Measurements from ENCODE around the gene GLO1. TPM values are rescaled to one million over a fixed set of nuclear protein-coding genes. Genes with fewer than 3 reads are reported as not detected.

GLO1 gene
- total and polyA plus RNA-seq, 7 experiments from 2014 or later = 16.0 to 103 (median 24.3) TPM

DNA sequence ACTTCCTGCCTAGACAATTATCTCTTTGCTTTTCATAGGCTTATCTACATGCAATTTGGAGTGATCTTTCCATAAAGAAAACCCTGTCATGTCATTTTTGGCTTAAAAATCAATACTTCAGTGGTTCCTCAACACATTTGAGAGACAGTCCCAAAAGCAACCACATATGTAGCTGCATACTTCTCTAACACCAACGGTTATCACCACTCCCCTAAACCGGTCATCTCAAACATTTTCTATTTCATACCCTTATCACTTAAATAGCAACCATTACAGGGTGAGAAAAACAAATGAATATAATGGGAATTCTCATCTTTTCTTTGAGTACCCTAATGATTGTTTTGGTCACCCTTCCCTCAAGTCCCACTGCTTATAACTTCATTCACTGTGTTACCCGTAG lies 5.1 kb downstream of the GLO1 start:
- peaks cover 6 to 45% (median 13%) of the 10 kb centered on the region in 11 donors for H3K9me3 Mint-ChIP-seq
- CTCF ChIA-PET = no interaction called here
- POLR2A ChIA-PET = no interaction called here

DNA sequence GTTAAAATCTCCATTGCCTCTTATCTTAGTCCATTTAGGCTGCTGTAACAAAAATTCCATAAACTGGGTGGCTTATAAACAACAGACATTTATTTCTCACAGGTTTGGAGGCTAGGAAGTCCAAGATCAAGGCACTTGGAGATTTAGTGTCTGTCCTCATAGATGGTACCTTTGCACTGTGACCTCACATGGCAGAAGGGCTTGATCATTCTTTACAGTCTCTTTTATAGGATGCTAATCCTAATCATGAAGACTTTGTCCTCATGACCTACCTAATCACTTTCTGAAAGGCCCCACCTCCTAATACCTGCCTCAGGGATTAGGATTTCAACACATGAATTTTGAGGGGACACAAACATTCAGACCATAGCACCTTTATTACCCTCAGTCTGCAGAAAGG lies 6.6 kb downstream of the GLO1 start:
- DNase-seq = no peak
- Mint-ChIP-seq H3K4me1 (peaks cover 10 to 60% (median 28%) of the 10 kb centered on the region in 7 donors), H3K27me3 (no peaks in the 10 kb centered on the region), H3K27ac (no peak overlapping the region), H3K4me3 (no peak overlapping the region), H3K36me3 (peaks cover 9 to 49% (median 39%) of the 10 kb centered on the region in 5 donors), H3K9me3 (peaks cover 6 to 37% (median 12%) of the 10 kb centered on the region in 11 donors)
- no peak overlapping the region for H3K27ac ChIP-seq (ENCODE audit: low read depth, low read length)
- no peaks in the 10 kb centered on the region for H3K4me1 ChIP-seq (ENCODE audit: control insufficient read depth in 2 of 2, insufficient read depth in 2 of 2, low read length in 2 of 2)
- H3K27me3 ChIP-seq (ENCODE audit: control insufficient read depth in 2 of 2, insufficient read depth in 2 of 2, low read length in 2 of 2) = no peaks in the 10 kb centered on the region
- ChIA-PET POLR2A (no interaction called here), CTCF (no interaction called here)
- no peaks in the 10 kb centered on the region for H3K36me3 ChIP-seq (ENCODE audit: control insufficient read depth in 2 of 3, insufficient read depth in 3 of 3, low read length in 3 of 3)
- intact Hi-C loops (cut with micrococcal nuclease) = no loop called here
- peaks cover 0 to 8% (median 0%) of the 10 kb centered on the region in 3 experiments for H3K9me3 ChIP-seq (ENCODE audit: control insufficient read depth in 2 of 3, low read length in 3 of 3)
- H3K4me3 ChIP-seq (ENCODE audit: low read length) = no peak overlapping the region
- no peak for ATAC-seq

More for the DNA sequence above, 5.1 kb downstream of the GLO1 start:
- Histone ChIP-seq H3K36me3 (ENCODE audit: control insufficient read depth in 2 of 3, insufficient read depth in 3 of 3, low read length in 3 of 3) (no peaks in the 10 kb centered on the region), H3K4me3 (ENCODE audit: low read length) (no peak overlapping the region), H3K4me1 (ENCODE audit: control insufficient read depth in 2 of 2, insufficient read depth in 2 of 2, low read length in 2 of 2) (peaks cover 0 to 4% of the 10 kb centered on the region in 2 donors), H3K27me3 (ENCODE audit: control insufficient read depth in 2 of 2, insufficient read depth in 2 of 2, low read length in 2 of 2) (no peaks in the 10 kb centered on the region), H3K27ac (ENCODE audit: low read depth, low read length) (no peak overlapping the region), H3K9me3 (ENCODE audit: control insufficient read depth in 2 of 3, low read length in 3 of 3) (peaks cover 0 to 8% (median 0%) of the 10 kb centered on the region in 3 experiments)
- DNase-seq (no peak), ATAC-seq (no peak)
- Mint-ChIP-seq H3K4me1 (peaks cover 18 to 62% (median 34%) of the 10 kb centered on the region in 7 donors), H3K36me3 (peaks cover 9 to 59% (median 39%) of the 10 kb centered on the region in 5 donors), H3K4me3 (no peak overlapping the region), H3K27ac (peak overlapping the region in 2 of 9 donors; percentile 39 to 77), H3K27me3 (no peaks in the 10 kb centered on the region)
- intact Hi-C loops (cut with micrococcal nuclease) = no loop called here

DNA sequence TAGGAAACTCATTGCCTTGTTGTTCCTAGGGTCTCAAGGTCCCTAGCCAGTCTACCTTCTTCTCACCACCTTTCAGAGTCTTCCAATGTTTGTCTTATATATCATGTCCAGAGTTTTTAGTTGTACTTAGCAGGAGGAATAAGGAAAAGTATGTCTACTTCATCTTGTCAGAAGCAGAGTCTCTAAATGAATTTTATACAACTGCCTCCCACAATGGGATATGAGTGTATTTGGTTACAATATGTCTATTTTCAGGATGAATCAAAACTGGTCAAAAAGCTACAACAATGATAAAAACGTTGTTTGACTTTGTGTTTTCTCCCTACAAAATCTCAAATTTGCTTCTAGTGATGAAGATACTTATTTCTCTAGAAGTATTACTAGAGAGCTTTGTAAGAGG lies 7.0 kb downstream of the GLO1 start:
- CTCF ChIA-PET = no interaction called here
- peaks cover 9 to 46% (median 37%) of the 10 kb centered on the region in 5 donors for H3K36me3 Mint-ChIP-seq
- H3K27ac Mint-ChIP-seq = no peak overlapping the region
- Histone ChIP-seq H3K36me3 (ENCODE audit: control insufficient read depth in 2 of 3, insufficient read depth in 3 of 3, low read length in 3 of 3) (no peaks in the 10 kb centered on the region), H3K9me3 (ENCODE audit: control insufficient read depth in 2 of 3, low read length in 3 of 3) (peaks cover 0 to 8% (median 0%) of the 10 kb centered on the region in 3 experiments), H3K4me1 (ENCODE audit: control insufficient read depth in 2 of 2, insufficient read depth in 2 of 2, low read length in 2 of 2) (no peaks in the 10 kb centered on the region), H3K27ac (ENCODE audit: low read depth, low read length) (no peak overlapping the region), H3K27me3 (ENCODE audit: control insufficient read depth in 2 of 2, insufficient read depth in 2 of 2, low read length in 2 of 2) (no peaks in the 10 kb centered on the region), H3K4me3 (ENCODE audit: low read length) (no peak overlapping the region)
- peaks cover 6 to 33% (median 12%) of the 10 kb centered on the region in 11 donors for H3K9me3 Mint-ChIP-seq
- DNase-seq (no peak), ATAC-seq (no peak)
- no peaks in the 10 kb centered on the region for H3K27me3 Mint-ChIP-seq
- no peak overlapping the region for H3K4me3 Mint-ChIP-seq
- peaks cover 10 to 57% (median 24%) of the 10 kb centered on the region in 7 donors for H3K4me1 Mint-ChIP-seq
- POLR2A ChIA-PET = no interaction called here
- intact Hi-C loops (cut with micrococcal nuclease) = no loop called here

GRCh38 chr6:38695227-38695900 lies 7.6 kb downstream of the GLO1 start:
- Mint-ChIP-seq H3K9me3 (peaks cover 5 to 28% (median 9%) of the 10 kb centered on the region in 11 donors), H3K27ac (no peak overlapping the region), H3K36me3 (peaks cover 7 to 42% (median 36%) of the 10 kb centered on the region in 5 donors), H3K4me1 (peaks cover 10 to 55% (median 23%) of the 10 kb centered on the region in 7 donors), H3K4me3 (no peak overlapping the region), H3K27me3 (no peaks in the 10 kb centered on the region)
- DNase-seq = no peak
- no peak for ATAC-seq
- no peak overlapping the region for H3K27ac ChIP-seq (ENCODE audit: low read depth, low read length)
- ChIA-PET CTCF (interaction anchor here (0.6 kb wide), 1 partner anchor 417 kb away, joined by 3 read pairs; no protein-coding TSS in a partner anchor), POLR2A (no interaction called here)
- no peaks in the 10 kb centered on the region for H3K4me1 ChIP-seq (ENCODE audit: control insufficient read depth in 2 of 2, insufficient read depth in 2 of 2, low read length in 2 of 2)
- no peaks in the 10 kb centered on the region for H3K36me3 ChIP-seq (ENCODE audit: control insufficient read depth in 2 of 3, insufficient read depth in 3 of 3, low read length in 3 of 3)
- no peaks in the 10 kb centered on the region for H3K27me3 ChIP-seq (ENCODE audit: control insufficient read depth in 2 of 2, insufficient read depth in 2 of 2, low read length in 2 of 2)
- intact Hi-C loops (cut with micrococcal nuclease) = no loop called here
- no peak overlapping the region for H3K4me3 ChIP-seq (ENCODE audit: low read length)
- H3K9me3 ChIP-seq (ENCODE audit: control insufficient read depth in 2 of 3, low read length in 3 of 3) = peaks cover 0 to 5% (median 0%) of the 10 kb centered on the region in 3 experiments

GRCh38 chr6:38688579-38689087 lies 14.3 kb downstream of the GLO1 start:
- Mint-ChIP-seq H3K27ac (peak overlapping the region in 5 of 9 donors; percentile 5 to 76 (median 21)), H3K4me1 (peaks cover 6 to 43% (median 24%) of the 10 kb centered on the region in 7 donors), H3K27me3 (no peaks in the 10 kb centered on the region), H3K36me3 (peaks cover 0 to 12% (median 5%) of the 10 kb centered on the region in 5 donors), H3K9me3 (peaks cover 0 to 2% (median 0%) of the 10 kb centered on the region in 11 donors), H3K4me3 (no peak overlapping the region)
- Histone ChIP-seq H3K27ac (ENCODE audit: low read depth, low read length) (no peak overlapping the region), H3K4me1 (ENCODE audit: control insufficient read depth in 2 of 2, insufficient read depth in 2 of 2, low read length in 2 of 2) (no peaks in the 10 kb centered on the region), H3K36me3 (ENCODE audit: control insufficient read depth in 2 of 3, insufficient read depth in 3 of 3, low read length in 3 of 3) (peaks cover 0 to 3% (median 0%) of the 10 kb centered on the region in 3 experiments), H3K27me3 (ENCODE audit: control insufficient read depth in 2 of 2, insufficient read depth in 2 of 2, low read length in 2 of 2) (no peaks in the 10 kb centered on the region), H3K4me3 (ENCODE audit: low read length) (no peak overlapping the region), H3K9me3 (ENCODE audit: control insufficient read depth in 2 of 3, low read length in 3 of 3) (no peaks in the 10 kb centered on the region)
- intact Hi-C loops (cut with micrococcal nuclease) = no loop called here
- ATAC-seq (no peak), DNase-seq (no peak)
- ChIA-PET POLR2A (no interaction called here), CTCF (no interaction called here)

DNA sequence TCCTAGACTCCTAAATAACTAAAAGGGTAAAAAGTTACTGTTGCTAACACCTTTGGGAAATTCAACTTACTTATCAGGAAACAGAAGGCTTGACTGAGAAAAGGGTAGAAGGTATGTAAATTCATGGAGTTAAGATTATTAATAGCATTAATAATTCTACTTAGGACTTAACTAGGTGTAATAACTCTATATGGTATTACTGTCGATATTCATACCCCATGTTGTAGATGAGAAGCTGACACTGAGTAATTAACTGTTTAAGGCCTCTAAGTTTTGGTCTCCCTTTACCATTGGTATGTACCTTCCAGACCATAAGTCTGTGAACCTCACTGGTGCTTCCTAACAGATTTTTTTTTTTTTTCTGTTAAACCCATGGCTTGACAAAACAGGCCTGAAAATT lies 15.4 kb downstream of the GLO1 start:
- peaks cover 0 to 6% (median 3%) of the 10 kb centered on the region in 3 experiments for H3K36me3 ChIP-seq (ENCODE audit: control insufficient read depth in 2 of 3, insufficient read depth in 3 of 3, low read length in 3 of 3)
- H3K9me3 ChIP-seq (ENCODE audit: control insufficient read depth in 2 of 3, low read length in 3 of 3) = no peaks in the 10 kb centered on the region
- H3K27me3 ChIP-seq (ENCODE audit: control insufficient read depth in 2 of 2, insufficient read depth in 2 of 2, low read length in 2 of 2) = no peaks in the 10 kb centered on the region
- DNase-seq (no peak), ATAC-seq (no peak)
- Mint-ChIP-seq H3K4me1 (peaks cover 6 to 43% (median 23%) of the 10 kb centered on the region in 7 donors), H3K27ac (peak overlapping the region in 1 of 9 donors; percentile 48), H3K4me3 (no peak overlapping the region), H3K36me3 (peaks cover 0 to 15% (median 8%) of the 10 kb centered on the region in 5 donors), H3K9me3 (no peaks in the 10 kb centered on the region), H3K27me3 (no peaks in the 10 kb centered on the region)
- H3K4me1 ChIP-seq (ENCODE audit: control insufficient read depth in 2 of 2, insufficient read depth in 2 of 2, low read length in 2 of 2) = no peaks in the 10 kb centered on the region
- no peak overlapping the region for H3K4me3 ChIP-seq (ENCODE audit: low read length)
- H3K27ac ChIP-seq (ENCODE audit: low read depth, low read length) = no peak overlapping the region
- intact Hi-C loops (cut with micrococcal nuclease) = no loop called here
- ChIA-PET POLR2A (no interaction called here), CTCF (no interaction called here)

DNA sequence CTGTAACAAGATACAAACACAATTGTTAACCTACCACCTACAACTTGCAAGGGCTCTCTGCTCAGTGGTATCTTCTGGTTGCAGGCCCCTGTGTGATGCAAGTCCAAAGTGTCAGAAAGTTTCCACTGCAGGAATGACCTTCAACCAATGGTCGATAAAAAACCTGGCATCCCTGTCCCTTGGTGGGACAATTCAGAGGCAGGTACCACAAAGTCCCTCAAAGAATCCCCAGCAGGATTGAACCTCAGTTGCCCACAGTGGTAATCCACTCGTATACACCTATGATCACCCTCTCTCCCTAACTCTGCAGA lies 15.9 kb downstream of the GLO1 start:
- H3K4me3 Mint-ChIP-seq = no peak overlapping the region
- no peaks in the 10 kb centered on the region for H3K4me1 ChIP-seq (ENCODE audit: control insufficient read depth in 2 of 2, insufficient read depth in 2 of 2, low read length in 2 of 2)
- peak overlapping the region in 1 of 9 donors; percentile 48 for H3K27ac Mint-ChIP-seq
- H3K9me3 Mint-ChIP-seq = no peaks in the 10 kb centered on the region
- no peaks in the 10 kb centered on the region for H3K9me3 ChIP-seq (ENCODE audit: control insufficient read depth in 2 of 3, low read length in 3 of 3)
- peaks cover 0 to 15% (median 8%) of the 10 kb centered on the region in 5 donors for H3K36me3 Mint-ChIP-seq
- intact Hi-C loops (cut with micrococcal nuclease) = no loop called here
- H3K27me3 ChIP-seq (ENCODE audit: control insufficient read depth in 2 of 2, insufficient read depth in 2 of 2, low read length in 2 of 2) = no peaks in the 10 kb centered on the region
- ChIA-PET CTCF (no interaction called here), POLR2A (no interaction called here)
- peaks cover 0 to 7% (median 6%) of the 10 kb centered on the region in 3 experiments for H3K36me3 ChIP-seq (ENCODE audit: control insufficient read depth in 2 of 3, insufficient read depth in 3 of 3, low read length in 3 of 3)
- H3K27me3 Mint-ChIP-seq = no peaks in the 10 kb centered on the region
- ATAC-seq = no peak
- H3K4me1 Mint-ChIP-seq = peaks cover 6 to 40% (median 23%) of the 10 kb centered on the region in 7 donors
- H3K27ac ChIP-seq (ENCODE audit: low read depth, low read length) = no peak overlapping the region
- no peak for DNase-seq
- no peak overlapping the region for H3K4me3 ChIP-seq (ENCODE audit: low read length)

Data from naive thymus-derived CD4-positive, alpha-beta T cell (primary cell).